ENCODE measurements around the gene PLCB2. TPM values are rescaled to one million over a fixed set of nuclear protein-coding genes. Genes with fewer than 3 reads are reported as not detected.
A peak's percentile ranks its signal among the peaks of the same experiment; 100 is the strongest.

The PLCB2 gene
- total RNA-seq, 1 experiment from 2014 or later, result 7.4 TPM

DNA sequence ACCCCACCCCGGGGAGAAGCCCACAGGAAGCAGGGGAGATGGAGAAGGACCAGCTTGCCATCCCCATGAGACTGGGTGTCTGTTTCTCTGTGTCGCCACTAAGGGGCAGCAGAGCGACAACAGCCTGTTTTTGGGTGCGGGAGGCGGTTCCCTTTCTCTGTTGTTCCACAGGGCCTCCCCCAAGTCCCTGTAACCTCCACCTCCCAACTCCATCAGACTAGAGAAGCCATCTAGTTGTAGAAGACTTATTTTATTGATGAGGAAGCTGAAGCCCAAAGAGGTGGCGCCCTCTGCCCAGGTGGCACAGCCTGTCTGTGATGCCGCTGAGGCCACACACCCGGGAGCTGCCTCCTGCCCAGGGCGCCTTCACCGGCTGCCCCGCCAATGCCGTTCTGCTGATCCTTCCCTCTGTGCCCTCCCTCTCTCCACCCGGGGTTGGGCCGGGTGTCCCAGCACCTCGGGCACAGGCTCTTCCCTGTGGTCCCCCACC, 36.9 kb upstream of the PLCB2 start:
- H3K23ac ChIP-seq (ENCODE audit: insufficient read length, low read depth, low read length), result no peak overlapping the region
- H2BK120ac ChIP-seq (ENCODE audit: low read depth, low read length, poor library complexity, severe bottlenecking), result no peak overlapping the region
- no peaks in the 10 kb centered on the region for H3K9me3 ChIP-seq (ENCODE audit: control insufficient read depth, low read depth, low read length)
- no peak overlapping the region for H2BK5ac ChIP-seq (ENCODE audit: insufficient read length, low read length)
- no peak overlapping the region for H2BK12ac ChIP-seq (ENCODE audit: insufficient read length, low read depth, low read length)
- H2BK15ac ChIP-seq (ENCODE audit: low read depth, low read length), result no peak overlapping the region
- WGBS (ENCODE audit: extremely low coverage, insufficient read length, low lambda C conversion rate), result no CpG with 5 or more reads among the region's 15 CpGs
- no peak overlapping the region for H2AK5ac ChIP-seq (ENCODE audit: insufficient read length, low read length)
- no peak overlapping the region for H2BK20ac ChIP-seq (ENCODE audit: low read depth, low read length, poor library complexity, severe bottlenecking)
- no peaks in the 10 kb centered on the region for H3K23me2 ChIP-seq (ENCODE audit: insufficient read length, low read depth, low read length, poor library complexity, severe bottlenecking)
- TF ChIP-seq, protein P1, sequence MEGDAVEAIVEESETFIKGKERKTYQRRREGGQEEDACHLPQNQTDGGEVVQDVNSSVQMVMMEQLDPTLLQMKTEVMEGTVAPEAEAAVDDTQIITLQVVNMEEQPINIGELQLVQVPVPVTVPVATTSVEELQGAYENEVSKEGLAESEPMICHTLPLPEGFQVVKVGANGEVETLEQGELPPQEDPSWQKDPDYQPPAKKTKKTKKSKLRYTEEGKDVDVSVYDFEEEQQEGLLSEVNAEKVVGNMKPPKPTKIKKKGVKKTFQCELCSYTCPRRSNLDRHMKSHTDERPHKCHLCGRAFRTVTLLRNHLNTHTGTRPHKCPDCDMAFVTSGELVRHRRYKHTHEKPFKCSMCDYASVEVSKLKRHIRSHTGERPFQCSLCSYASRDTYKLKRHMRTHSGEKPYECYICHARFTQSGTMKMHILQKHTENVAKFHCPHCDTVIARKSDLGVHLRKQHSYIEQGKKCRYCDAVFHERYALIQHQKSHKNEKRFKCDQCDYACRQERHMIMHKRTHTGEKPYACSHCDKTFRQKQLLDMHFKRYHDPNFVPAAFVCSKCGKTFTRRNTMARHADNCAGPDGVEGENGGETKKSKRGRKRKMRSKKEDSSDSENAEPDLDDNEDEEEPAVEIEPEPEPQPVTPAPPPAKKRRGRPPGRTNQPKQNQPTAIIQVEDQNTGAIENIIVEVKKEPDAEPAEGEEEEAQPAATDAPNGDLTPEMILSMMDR (conservative IDR thresholded peaks at IDR 0.05), result peak; percentile 82
- H3K79me2 ChIP-seq (ENCODE audit: insufficient read depth, low read length), result no peaks in the 10 kb centered on the region
- H3K27ac Mint-ChIP-seq, result no peak overlapping the region
- H3K18ac ChIP-seq (ENCODE audit: insufficient read length, low read depth, low read length), result no peak overlapping the region
- no peak overlapping the region for H3K14ac ChIP-seq (ENCODE audit: insufficient read depth, low read length)
- peaks cover 14 to 31% of the 10 kb centered on the region in 2 experiments for H3K4me1 Mint-ChIP-seq
- no peak overlapping the region for H3K4me2 ChIP-seq (ENCODE audit: insufficient read depth, insufficient read length, low read length)
- no peaks in the 10 kb centered on the region for H3K9me3 Mint-ChIP-seq
- no peak overlapping the region for H3T11ph ChIP-seq (ENCODE audit: low read length)
- no peak overlapping the region for H3K9ac ChIP-seq (ENCODE audit: extremely low read depth, insufficient read length, low read length)
- no peak overlapping the region for H4K91ac ChIP-seq (ENCODE audit: insufficient read length, low read depth, low read length)
- peaks cover 8% of the 10 kb centered on the region for H3K27me3 Mint-ChIP-seq (ENCODE audit: low read depth)
- peak overlapping the region in 1 of 2 experiments; percentile 20; a peak in 1 of 5 replicates for H3K4me3 Mint-ChIP-seq
- no peaks in the 10 kb centered on the region for H3K4me1 ChIP-seq (ENCODE audit: insufficient read depth, low read length)
- H3K27me3 ChIP-seq (ENCODE audit: insufficient read depth, low read length), result no peaks in the 10 kb centered on the region
- H3K36me3 Mint-ChIP-seq (ENCODE audit: insufficient read depth in 1 of 3, low read depth in 3 of 3), result no peaks in the 10 kb centered on the region
- H4K8ac ChIP-seq (replicated peaks; ENCODE audit: insufficient read length, low read depth, low read length), result no peak overlapping the region
- H2AFZ ChIP-seq (ENCODE audit: low read length), result no peak overlapping the region
- DNase-seq, result peak; percentile 77
- no peaks in the 10 kb centered on the region for H3K79me1 ChIP-seq (ENCODE audit: insufficient read depth, low read depth, low read length, poor library complexity, severe bottlenecking)
- no peaks in the 10 kb centered on the region for H4K20me1 ChIP-seq (ENCODE audit: control insufficient read depth, insufficient read depth, insufficient read length)
- H3K27ac ChIP-seq (ENCODE audit: insufficient read length, low read depth, low read length), result no peak overlapping the region
- no peak overlapping the region for H4K5ac ChIP-seq (ENCODE audit: insufficient read length, low read depth, low read length)
- no peak overlapping the region for H3K56ac ChIP-seq (ENCODE audit: insufficient read length, low read depth, low read length)
- H3K4ac ChIP-seq (ENCODE audit: low read depth, low read length), result no peak overlapping the region

Data from H9 (cell line).